Stimulated activated CD8-positive, alpha-beta memory T cell treated with anti-CD3 and anti-CD28 coated beads, Interleukin-4, amount 100 ng/mL, for 1 hour (primary cell): ENCODE results near the gene KCTD1.

ENCODE experiments used
- DNase-seq, 2 donors: peaks; one replicate each; pipeline ENCODE4 v3.0.0-alpha.2; 2020; ENCODE audit warnings: low read depth in 2 of 2, low spot score in 1 of 2

Gene KCTD1

GRCh38 chr18:26524002-26524401 is 24.4 kb downstream of the KCTD1 start:
- no peak for DNase-seq

GRCh38 chr18:26521617-26522016 is 26.7 kb downstream of the KCTD1 start:
- DNase-seq: no peak

GRCh38 chr18:26520974-26521373 is 27.4 kb downstream of the KCTD1 start:
- DNase-seq: no peak

GRCh38 chr18:26519114-26519513 is 29.2 kb downstream of the KCTD1 start:
- DNase-seq: no peak

- DNase-seq: no peak
These were observed 31.4 kb downstream of the KCTD1 start for GRCh38 chr18:26516964-26517363.

GRCh38 chr18:26515643-26516487 is 32.5 kb downstream of the KCTD1 start:
- no peak for DNase-seq

GRCh38 chr18:26511339-26512071 is 36.8 kb downstream of the KCTD1 start:
- DNase-seq: no peak

- DNase-seq: no peak
These were observed 38.0 kb downstream of the KCTD1 start for GRCh38 chr18:26510337-26510736.

GRCh38 chr18:26506012-26506411 is 42.3 kb downstream of the KCTD1 start:
- DNase-seq: no peak

- DNase-seq: no peak
These were observed 43.5 kb downstream of the KCTD1 start for GRCh38 chr18:26504831-26505230.

GRCh38 chr18:26503382-26503781 is 45.0 kb downstream of the KCTD1 start:
- DNase-seq: no peak

- no peak for DNase-seq
These were observed 45.5 kb downstream of the KCTD1 start for GRCh38 chr18:26502823-26503222.

GRCh38 chr18:26497866-26498265 is 50.5 kb downstream of the KCTD1 start:
- no peak for DNase-seq

- DNase-seq: no peak
These were observed 51.8 kb downstream of the KCTD1 start for GRCh38 chr18:26496528-26496927.

- DNase-seq: no peak
These were observed 53.1 kb downstream of the KCTD1 start for GRCh38 chr18:26495287-26495686.

- DNase-seq: no peak
These were observed 55.3 kb downstream of the KCTD1 start for GRCh38 chr18:26493021-26493420.

GRCh38 chr18:26491194-26491816 is 57.0 kb downstream of the KCTD1 start:
- DNase-seq: no peak

- no peak for DNase-seq
These were observed 58.5 kb downstream of the KCTD1 start for GRCh38 chr18:26489881-26490280.

GRCh38 chr18:26489191-26489590 is 59.2 kb downstream of the KCTD1 start:
- DNase-seq: no peak

GRCh38 chr18:26488417-26489009 is 59.8 kb downstream of the KCTD1 start:
- no peak for DNase-seq

GRCh38 chr18:26487437-26487836 is 60.9 kb downstream of the KCTD1 start:
- DNase-seq: no peak

- DNase-seq: no peak
These were observed 64.7 kb downstream of the KCTD1 start for GRCh38 chr18:26483633-26484032.
